ENCODE data around the gene TTC34. TPM values are rescaled to one million over a fixed set of nuclear protein-coding genes. Genes with fewer than 3 reads are reported as not detected.

Gene TTC34
- total RNA-seq, 1 donor from 2014 or later, result 3.1 TPM

DNA sequence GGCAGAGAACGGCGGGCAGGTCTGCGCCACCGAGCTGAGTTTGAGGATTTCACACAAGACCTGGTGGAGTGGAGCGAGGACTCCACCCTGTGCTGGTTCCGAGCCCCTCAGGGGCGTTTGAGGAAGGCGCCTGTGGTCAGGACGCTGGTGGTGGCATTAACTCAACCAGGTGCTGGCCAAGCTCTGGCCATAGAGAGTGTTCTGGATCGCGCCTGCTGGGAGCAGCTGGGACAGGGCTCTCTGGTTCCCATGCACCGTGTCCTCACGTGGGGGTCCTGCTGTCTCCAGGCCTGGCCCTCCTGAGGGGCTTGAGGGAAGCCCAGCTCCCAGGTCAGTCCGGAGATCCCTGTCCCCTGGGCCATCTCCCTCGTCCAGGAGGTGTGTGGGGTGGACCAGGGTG lies 24.8 kb upstream of the TTC34 start:
- Mint-ChIP-seq H3K36me3 (no peaks in the 10 kb centered on the region), H3K27ac (no peak overlapping the region), H3K4me3 (no peak overlapping the region), H3K4me1 (ENCODE audit: unreplicated experiment) (no peaks in the 10 kb centered on the region), H3K9me3 (no peaks in the 10 kb centered on the region), H3K27me3 (no peaks in the 10 kb centered on the region)
- TF ChIP-seq, protein P1, sequence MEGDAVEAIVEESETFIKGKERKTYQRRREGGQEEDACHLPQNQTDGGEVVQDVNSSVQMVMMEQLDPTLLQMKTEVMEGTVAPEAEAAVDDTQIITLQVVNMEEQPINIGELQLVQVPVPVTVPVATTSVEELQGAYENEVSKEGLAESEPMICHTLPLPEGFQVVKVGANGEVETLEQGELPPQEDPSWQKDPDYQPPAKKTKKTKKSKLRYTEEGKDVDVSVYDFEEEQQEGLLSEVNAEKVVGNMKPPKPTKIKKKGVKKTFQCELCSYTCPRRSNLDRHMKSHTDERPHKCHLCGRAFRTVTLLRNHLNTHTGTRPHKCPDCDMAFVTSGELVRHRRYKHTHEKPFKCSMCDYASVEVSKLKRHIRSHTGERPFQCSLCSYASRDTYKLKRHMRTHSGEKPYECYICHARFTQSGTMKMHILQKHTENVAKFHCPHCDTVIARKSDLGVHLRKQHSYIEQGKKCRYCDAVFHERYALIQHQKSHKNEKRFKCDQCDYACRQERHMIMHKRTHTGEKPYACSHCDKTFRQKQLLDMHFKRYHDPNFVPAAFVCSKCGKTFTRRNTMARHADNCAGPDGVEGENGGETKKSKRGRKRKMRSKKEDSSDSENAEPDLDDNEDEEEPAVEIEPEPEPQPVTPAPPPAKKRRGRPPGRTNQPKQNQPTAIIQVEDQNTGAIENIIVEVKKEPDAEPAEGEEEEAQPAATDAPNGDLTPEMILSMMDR (conservative IDR thresholded peaks at IDR 0.05), result no peak
- DNase-seq (ENCODE audit: extremely low spot score, unreplicated experiment), result no peak

- no peaks in the 10 kb centered on the region for H3K9me3 Mint-ChIP-seq
- no peak for DNase-seq (ENCODE audit: extremely low spot score, unreplicated experiment)
- H3K4me3 Mint-ChIP-seq, result no peak overlapping the region
- H3K27ac Mint-ChIP-seq, result no peak overlapping the region
- TF ChIP-seq, protein P1 (conservative IDR thresholded peaks at IDR 0.05), result no peak
- no peaks in the 10 kb centered on the region for H3K4me1 Mint-ChIP-seq (ENCODE audit: unreplicated experiment)
- H3K36me3 Mint-ChIP-seq, result no peaks in the 10 kb centered on the region
- H3K27me3 Mint-ChIP-seq, result no peaks in the 10 kb centered on the region
Observed at GRCh38 chr1:2825487-2826189, 24.1 kb upstream of the TTC34 start.

DNA sequence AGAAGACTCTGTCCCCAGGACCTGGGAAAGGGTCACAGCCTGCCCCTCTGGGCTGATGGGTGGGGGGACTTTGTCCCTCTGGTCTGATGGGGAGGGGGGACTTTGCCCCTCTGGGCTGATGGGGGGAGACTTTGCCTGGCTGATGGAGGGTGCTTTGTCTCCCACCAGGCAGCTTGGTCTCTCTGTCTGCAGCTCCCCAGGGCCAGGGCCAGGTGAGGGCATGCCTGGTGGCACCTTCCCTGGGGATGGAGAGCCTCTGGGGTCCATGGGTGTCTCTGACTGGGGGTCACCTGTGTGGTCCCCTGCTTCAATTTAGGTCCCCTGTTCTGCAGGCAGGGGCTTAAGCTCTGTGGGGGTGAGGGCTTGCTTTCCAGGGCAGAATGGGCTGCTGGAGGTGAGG lies 23.5 kb upstream of the TTC34 start:
- no peak overlapping the region for H3K27ac Mint-ChIP-seq
- no peak overlapping the region for H3K4me3 Mint-ChIP-seq
- no peaks in the 10 kb centered on the region for H3K4me1 Mint-ChIP-seq (ENCODE audit: unreplicated experiment)
- no peaks in the 10 kb centered on the region for H3K27me3 Mint-ChIP-seq
- TF ChIP-seq, protein P1 (conservative IDR thresholded peaks at IDR 0.05), result no peak
- peaks cover under 1% of the 10 kb centered on the region for H3K9me3 Mint-ChIP-seq
- no peaks in the 10 kb centered on the region for H3K36me3 Mint-ChIP-seq
- DNase-seq (ENCODE audit: extremely low spot score, unreplicated experiment), result no peak

DNA sequence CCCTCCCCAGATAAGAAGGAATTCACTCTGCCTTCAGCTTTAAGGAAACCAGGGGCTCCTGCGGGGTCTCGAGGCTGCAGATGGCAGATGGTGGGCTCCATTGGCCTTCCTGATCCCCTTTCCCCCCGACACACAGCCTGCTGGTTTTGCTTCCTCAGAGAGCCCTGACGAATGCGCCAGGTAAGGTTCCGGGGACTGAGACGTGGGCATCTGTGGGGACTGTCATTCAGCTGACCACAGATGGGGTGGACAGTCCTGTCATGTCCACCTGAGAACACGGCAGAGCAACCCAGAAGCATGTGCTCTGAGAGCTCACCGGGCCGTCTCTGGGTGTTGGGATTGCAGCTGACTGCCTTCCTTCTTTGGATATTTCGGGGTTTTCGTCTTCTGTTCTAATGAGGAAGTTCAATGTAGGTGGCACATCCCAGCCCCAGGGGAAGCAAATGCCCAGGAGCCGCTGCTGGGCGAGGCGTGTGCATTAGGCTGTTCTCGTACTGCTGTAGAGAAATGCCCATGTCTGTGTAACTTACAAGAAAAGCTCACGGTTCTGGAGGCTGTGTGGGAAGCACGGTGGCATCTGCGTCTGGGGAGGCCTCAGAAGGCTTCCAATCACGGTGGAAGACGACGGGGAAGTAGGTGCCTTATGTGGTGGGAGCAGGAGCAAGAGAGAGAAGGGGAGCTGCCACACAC lies 22.6 kb upstream of the TTC34 start:
- TF ChIP-seq, protein P1 (conservative IDR thresholded peaks at IDR 0.05), result no peak
- no peak overlapping the region for H3K27ac Mint-ChIP-seq
- no peak overlapping the region for H3K4me3 Mint-ChIP-seq
- no peaks in the 10 kb centered on the region for H3K27me3 Mint-ChIP-seq
- no peaks in the 10 kb centered on the region for H3K4me1 Mint-ChIP-seq (ENCODE audit: unreplicated experiment)
- H3K9me3 Mint-ChIP-seq, result peaks cover 9% of the 10 kb centered on the region
- DNase-seq (ENCODE audit: extremely low spot score, unreplicated experiment), result no peak
- H3K36me3 Mint-ChIP-seq, result no peaks in the 10 kb centered on the region

DNA sequence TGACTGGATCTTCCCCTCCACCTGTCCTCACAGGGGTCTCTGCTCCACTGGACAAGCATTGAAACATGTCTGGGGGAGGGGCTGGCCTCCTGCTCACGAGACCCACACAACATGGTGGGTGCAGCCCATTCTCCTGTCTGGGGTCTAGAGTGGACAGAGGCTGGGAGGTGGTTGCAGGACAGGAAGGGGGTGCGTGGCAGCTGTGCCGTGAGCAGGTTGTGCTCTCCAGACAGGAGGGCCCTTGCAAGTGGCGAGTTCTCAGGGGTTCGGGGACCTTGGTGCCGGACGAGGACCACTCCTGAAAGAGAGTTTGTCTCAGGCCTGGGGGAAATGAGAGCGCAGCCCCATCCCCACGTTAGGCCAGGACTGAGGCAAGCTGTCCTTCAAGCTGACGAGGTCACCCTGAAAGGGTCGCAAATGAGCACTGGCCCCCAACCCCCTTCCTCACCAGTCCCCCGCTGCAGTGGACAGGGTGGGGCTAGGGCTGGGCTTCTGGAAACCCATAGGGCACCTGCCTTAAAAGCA lies 21.2 kb upstream of the TTC34 start:
- DNase-seq (ENCODE audit: extremely low spot score, unreplicated experiment), result no peak
- H3K27me3 Mint-ChIP-seq, result no peaks in the 10 kb centered on the region
- TF ChIP-seq, protein P1 (conservative IDR thresholded peaks at IDR 0.05), result no peak
- peaks cover 9% of the 10 kb centered on the region for H3K9me3 Mint-ChIP-seq
- no peak overlapping the region for H3K27ac Mint-ChIP-seq
- no peaks in the 10 kb centered on the region for H3K4me1 Mint-ChIP-seq (ENCODE audit: unreplicated experiment)
- no peak overlapping the region for H3K4me3 Mint-ChIP-seq
- no peaks in the 10 kb centered on the region for H3K36me3 Mint-ChIP-seq

Measured in type B pancreatic cell (in vitro differentiated cells).